Chondrocyte (in vitro differentiated cells): ENCODE measurements around the gene TRIM31. TPM values are rescaled to one million over a fixed set of nuclear protein-coding genes. Genes with fewer than 3 reads are reported as not detected.

Experiments used
- DNase-seq: peaks from one replicate; pipeline ENCODE4 v3.0.0; 2021; ENCODE audit warnings: mixed read lengths, low spot score
- H3K27ac Mint-ChIP-seq: one replicate; pipeline ENCODE4 v1.8.0; 2021; ENCODE audit warnings: mild to moderate bottlenecking, moderate library complexity, mixed read lengths; ENCODE audit not compliant: unreplicated experiment
- H3K27me3 Mint-ChIP-seq: 2 replicates; pipeline ENCODE4 v1.8.0; 2021; ENCODE audit warnings: low read depth, mixed read lengths
- H3K36me3 Mint-ChIP-seq: 2 replicates; pipeline ENCODE4 v1.8.0; 2021; ENCODE audit warnings: low read depth, mixed read lengths
- H3K4me1 Mint-ChIP-seq: 2 replicates; pipeline ENCODE4 v1.8.0; 2021; ENCODE audit warnings: low read depth, mild to moderate bottlenecking, mixed read lengths
- H3K4me3 Mint-ChIP-seq: one replicate; pipeline ENCODE4 v1.8.0; 2021; ENCODE audit warnings: mild to moderate bottlenecking, moderate library complexity, mixed read lengths; ENCODE audit not compliant: unreplicated experiment
- H3K9me3 Mint-ChIP-seq: 2 replicates; pipeline ENCODE4 v1.8.0; 2021; ENCODE audit warnings: low read depth, mixed read lengths
- long read RNA-seq: library from polyadenylated mRNA; stranded (forward); transcript quantifications from one replicate; pipeline ENCODE4 v2.0.0, GENCODE V29; 2021
- total RNA-seq: library from RNA; stranded (reverse); gene quantifications from 3 replicates; pipeline ENCODE4 v1.2.1, GENCODE V29; 2021
- TF ChIP-seq, protein P1 (sequence below): fragments of 200-600 bp; sonication (generic); IDR thresholded peaks from 2 replicates; pipeline ENCODE4 v1.5.0; 2021; ENCODE audit warnings: antibody characterized with exemption, mild to moderate bottlenecking, moderate library complexity

Gene TRIM31, protein sequence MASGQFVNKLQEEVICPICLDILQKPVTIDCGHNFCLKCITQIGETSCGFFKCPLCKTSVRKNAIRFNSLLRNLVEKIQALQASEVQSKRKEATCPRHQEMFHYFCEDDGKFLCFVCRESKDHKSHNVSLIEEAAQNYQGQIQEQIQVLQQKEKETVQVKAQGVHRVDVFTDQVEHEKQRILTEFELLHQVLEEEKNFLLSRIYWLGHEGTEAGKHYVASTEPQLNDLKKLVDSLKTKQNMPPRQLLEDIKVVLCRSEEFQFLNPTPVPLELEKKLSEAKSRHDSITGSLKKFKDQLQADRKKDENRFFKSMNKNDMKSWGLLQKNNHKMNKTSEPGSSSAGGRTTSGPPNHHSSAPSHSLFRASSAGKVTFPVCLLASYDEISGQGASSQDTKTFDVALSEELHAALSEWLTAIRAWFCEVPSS
- not detected in 3 replicates for total RNA-seq
- long read RNA-seq, result 0 reads

DNA sequence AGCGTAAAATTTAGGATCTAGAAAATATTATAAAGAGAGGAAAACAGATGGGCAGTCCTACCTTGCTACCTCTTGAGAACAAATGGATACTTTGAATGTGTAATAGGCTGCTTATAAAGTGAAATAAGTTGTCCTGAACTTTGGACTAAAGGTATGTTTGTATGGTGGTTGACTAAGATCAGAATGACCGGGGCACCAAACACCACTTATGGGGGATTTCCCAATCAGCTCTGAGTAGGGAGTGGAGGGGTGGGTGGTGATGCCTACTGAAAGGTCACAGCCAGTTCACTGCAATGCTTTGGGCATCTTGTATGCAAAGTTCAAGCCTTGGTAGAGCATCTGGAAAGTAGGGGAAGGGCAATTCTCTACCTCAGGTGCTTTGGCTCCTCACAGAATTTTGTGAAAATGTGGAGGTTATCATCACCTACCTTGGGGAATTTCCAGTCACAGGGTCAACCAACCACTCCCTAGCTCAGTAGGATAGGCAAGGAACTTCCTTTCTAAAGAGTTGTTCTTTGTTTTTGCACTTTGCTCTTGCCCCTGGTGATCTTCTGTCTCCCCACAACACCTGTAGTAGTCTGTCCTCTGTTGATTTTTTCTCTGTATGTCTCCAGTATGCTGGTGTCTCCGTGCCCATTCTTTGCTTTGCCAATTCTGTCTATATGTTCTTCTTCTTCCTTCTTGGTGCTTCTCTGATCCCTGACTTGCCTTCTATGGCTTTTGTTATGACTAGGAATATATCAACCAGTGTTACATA is at the start of gene TRIM31:
Gene TRIM31 (minus strand): TSS at position 88 of the 757 bp plus-strand sequence. CDS start 285 bp downstream, outside the sequence.
- H3K4me1 Mint-ChIP-seq, result no peaks in the 10 kb centered on the region
- no peaks in the 10 kb centered on the region for H3K36me3 Mint-ChIP-seq
- DNase-seq, result no peak
- TF ChIP-seq, protein P1, sequence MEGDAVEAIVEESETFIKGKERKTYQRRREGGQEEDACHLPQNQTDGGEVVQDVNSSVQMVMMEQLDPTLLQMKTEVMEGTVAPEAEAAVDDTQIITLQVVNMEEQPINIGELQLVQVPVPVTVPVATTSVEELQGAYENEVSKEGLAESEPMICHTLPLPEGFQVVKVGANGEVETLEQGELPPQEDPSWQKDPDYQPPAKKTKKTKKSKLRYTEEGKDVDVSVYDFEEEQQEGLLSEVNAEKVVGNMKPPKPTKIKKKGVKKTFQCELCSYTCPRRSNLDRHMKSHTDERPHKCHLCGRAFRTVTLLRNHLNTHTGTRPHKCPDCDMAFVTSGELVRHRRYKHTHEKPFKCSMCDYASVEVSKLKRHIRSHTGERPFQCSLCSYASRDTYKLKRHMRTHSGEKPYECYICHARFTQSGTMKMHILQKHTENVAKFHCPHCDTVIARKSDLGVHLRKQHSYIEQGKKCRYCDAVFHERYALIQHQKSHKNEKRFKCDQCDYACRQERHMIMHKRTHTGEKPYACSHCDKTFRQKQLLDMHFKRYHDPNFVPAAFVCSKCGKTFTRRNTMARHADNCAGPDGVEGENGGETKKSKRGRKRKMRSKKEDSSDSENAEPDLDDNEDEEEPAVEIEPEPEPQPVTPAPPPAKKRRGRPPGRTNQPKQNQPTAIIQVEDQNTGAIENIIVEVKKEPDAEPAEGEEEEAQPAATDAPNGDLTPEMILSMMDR, result no peak
- H3K27me3 Mint-ChIP-seq, result peaks cover 50% of the 10 kb centered on the region
- no peak within 1 kb of the TSS for H3K27ac Mint-ChIP-seq
- H3K9me3 Mint-ChIP-seq, result no peaks in the 10 kb centered on the region
- no peak within 1 kb of the TSS for H3K4me3 Mint-ChIP-seq

DNA sequence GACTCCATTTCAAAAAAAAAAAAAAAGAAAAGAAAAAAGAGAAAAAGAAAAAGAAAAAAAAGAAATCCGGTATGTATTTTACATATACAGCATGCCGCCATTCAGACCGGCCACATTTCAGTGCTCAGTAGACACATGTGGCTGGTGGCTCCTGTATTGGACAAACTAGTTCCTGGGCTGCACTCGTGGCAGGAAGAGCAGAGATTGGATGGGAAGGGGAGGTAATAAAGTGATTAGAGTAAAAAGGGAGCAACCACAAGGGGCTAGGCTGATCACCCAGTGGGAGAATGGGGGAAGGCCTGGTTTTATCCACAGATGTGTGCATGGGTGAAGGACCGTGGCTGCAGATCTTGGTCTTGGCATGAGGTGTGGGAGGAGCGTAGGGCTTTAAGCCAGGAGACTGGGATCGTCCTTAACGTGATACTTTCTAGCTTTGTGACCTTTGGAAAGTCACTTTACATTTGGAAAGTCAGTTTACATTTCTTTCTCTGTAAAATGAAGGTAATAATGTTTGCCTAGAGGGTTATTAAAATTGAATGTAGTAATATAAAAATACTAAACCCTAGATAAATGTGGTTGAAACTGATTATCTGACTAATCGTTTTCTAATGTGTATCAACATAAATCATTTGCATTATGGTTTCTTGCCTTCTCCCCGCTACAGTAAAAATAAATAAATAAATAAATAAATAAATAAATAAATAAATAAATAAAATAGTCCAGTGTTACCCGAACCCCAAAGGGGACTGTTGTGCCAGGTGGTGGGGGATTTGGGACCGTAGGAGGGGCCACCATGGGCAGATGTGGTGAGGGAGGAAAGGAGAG is 49.6 kb upstream of the TRIM31 start:
- Mint-ChIP-seq H3K4me3 (no peak overlapping the region), H3K27me3 (peaks cover 10% of the 10 kb centered on the region), H3K9me3 (peaks cover 3% of the 10 kb centered on the region), H3K36me3 (no peaks in the 10 kb centered on the region), H3K27ac (no peak overlapping the region), H3K4me1 (no peaks in the 10 kb centered on the region)
- TF ChIP-seq, protein P1, result no peak
- DNase-seq, result no peak

DNA sequence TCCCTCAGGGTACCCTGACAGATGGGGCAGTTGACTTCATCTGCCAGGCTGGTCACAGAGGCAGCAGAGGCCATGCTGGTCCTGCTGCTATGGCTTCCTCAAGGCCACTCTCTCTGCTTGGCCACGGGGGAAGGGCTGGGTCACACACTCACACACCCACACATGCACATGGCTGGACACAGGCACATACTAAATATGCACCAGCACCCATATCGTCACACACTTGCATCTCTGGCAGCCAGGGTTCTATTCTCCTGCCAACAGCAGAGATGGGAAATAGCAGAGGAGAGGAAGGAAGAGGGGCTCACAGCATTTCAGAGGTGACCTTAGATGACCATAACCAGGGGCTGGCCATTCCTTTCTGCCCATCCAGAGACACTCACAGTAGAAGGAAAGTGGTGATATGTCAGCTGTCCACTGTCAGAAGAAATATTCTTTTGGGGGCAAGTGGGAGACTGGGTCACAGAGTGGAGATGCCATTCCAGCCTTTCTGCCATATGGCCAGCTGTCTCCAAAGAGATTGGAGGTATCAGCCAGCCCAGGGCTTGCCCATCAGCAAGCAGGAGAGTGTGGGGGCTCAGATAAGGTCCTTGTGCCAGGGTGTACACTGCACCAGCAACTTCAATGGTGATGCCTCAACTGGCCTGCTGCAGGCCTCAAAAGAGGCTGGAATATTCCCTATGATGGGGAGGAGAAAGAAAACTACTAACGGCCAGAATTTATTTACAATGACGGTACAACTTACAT is 48.1 kb upstream of the TRIM31 start, which contains the start of gene TRIM10:
Gene TRIM10 (minus strand): TSS at position 427 of the 747 bp plus-strand sequence. CDS start 353 bp downstream, at position 74.
- H3K27me3 Mint-ChIP-seq, result peaks cover 3% of the 10 kb centered on the region

DNA sequence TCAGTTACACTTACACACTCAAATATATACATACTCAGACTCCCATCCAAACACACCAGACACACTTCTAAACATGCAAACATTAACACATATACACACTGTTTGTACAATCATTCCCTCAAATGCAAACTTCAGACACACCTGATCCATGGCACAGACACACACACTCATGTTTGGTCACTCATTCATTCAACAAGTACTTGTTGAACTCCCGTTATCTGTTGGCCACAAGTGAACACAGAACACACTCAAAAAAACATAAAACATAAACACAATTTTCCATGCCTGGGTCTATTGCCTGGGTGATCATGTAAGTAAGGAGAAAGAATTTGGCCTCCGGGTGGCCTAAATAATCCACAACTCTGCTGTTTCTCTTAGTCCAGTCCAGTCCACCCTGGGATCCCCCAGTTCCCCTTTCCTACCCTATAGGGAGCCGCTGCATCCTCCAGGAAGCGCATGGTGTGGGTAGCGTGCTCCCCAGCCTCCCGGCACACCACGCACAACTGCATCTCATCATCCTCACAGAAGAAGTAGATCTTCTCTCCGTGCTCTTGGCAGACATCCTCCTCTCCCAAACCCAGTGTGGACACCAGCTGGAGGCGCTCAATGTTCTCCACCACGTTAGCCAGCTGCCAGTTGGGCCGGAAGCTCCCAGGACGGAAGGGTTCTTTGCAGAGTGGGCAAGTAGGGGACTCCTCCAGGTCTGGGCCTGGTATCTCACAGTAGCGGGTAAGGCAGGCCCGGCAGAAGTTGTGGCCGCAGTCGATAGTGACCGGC is 47.3 kb upstream of the TRIM31 start:
- no peaks in the 10 kb centered on the region for H3K36me3 Mint-ChIP-seq
- no peaks in the 10 kb centered on the region for H3K9me3 Mint-ChIP-seq
- H3K4me3 Mint-ChIP-seq, result no peak overlapping the region
- TF ChIP-seq, protein P1, result no peak
- peaks cover 14% of the 10 kb centered on the region for H3K4me1 Mint-ChIP-seq
- H3K27me3 Mint-ChIP-seq, result peaks cover 3% of the 10 kb centered on the region
- DNase-seq, result no peak
- no peak overlapping the region for H3K27ac Mint-ChIP-seq

More for the DNA sequence above, 48.1 kb upstream of the TRIM31 start, which contains the start of gene TRIM10:
- TF ChIP-seq, protein P1, result no peak
- Mint-ChIP-seq H3K4me1 (peaks cover 7% of the 10 kb centered on the region), H3K36me3 (no peaks in the 10 kb centered on the region), H3K27ac (no peak within 1 kb of the TSS), H3K9me3 (peaks cover 3% of the 10 kb centered on the region), H3K4me3 (no peak within 1 kb of the TSS)
- no peak for DNase-seq
